HUES64 (cell line): Measurements from ENCODE around the gene KLHDC7B.

ENCODE experiments used
- H3K27ac ChIP-seq: 2 replicates; pipeline ENCODE4 v1.7.0; 2013; ENCODE audit warnings: low read depth, low read length, inconsistent platforms
- H3K27me3 ChIP-seq: 2 replicates; pipeline ENCODE4 v1.6.1; 2013; ENCODE audit warnings: mild to moderate bottlenecking, low read length; ENCODE audit not compliant: insufficient read depth
- H3K36me3 ChIP-seq: 2 replicates; pipeline ENCODE4 v1.6.1; 2013; ENCODE audit warnings: mild to moderate bottlenecking, low read length; ENCODE audit not compliant: insufficient read depth
- H3K4me1 ChIP-seq: 2 replicates; pipeline ENCODE4 v1.6.1; 2013; ENCODE audit warnings: mild to moderate bottlenecking, low read length, moderate library complexity; ENCODE audit not compliant: insufficient read depth
- H3K4me3 ChIP-seq: 2 replicates; pipeline ENCODE4 v1.5.1; 2013; ENCODE audit warnings: mild to moderate bottlenecking, low read length, moderate library complexity
- H3K9ac ChIP-seq: 2 replicates; pipeline ENCODE4 v1.6.1; 2013; ENCODE audit warnings: mild to moderate bottlenecking, low read depth, low read length
- H3K9me3 ChIP-seq: 2 replicates; pipeline ENCODE4 v1.6.1; 2013; ENCODE audit warnings: low read depth, low read length; ENCODE audit not compliant: insufficient read depth
- WGBS: fragments of 150-250, 120-280 bp; methylation state at CpG from one replicate; pipeline ENCODE4 v1.1.7; 2013; ENCODE audit warnings: missing lambda C conversion rate; 5-methylcytosine and 5-hydroxymethylcytosine counted together

KLHDC7B gene

DNA sequence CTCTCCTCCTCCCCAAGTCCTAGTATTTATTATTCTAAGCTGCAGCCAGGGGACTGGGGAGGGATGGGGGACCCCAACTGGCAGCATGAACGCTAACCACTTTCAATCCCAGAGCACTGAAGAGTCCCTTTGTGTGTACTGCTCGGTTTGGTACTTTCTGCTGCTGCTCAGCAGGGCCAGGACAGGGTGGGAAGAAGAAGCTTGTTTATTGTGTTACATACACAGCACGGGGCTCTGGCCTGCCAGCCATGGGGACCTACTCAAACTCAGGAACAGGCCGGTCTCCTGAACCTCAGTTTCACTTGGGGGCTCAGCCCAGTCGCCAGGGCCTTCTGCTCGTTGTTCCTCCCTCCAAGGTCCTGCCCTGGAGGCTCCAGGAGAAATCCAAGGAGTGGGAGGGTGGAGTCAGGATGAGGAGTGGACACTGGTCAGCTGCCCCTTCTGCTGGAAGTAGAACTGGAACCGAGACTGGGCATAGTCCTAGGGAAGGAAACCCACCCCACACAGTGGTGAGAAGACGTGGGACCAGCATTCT is 33.1 kb downstream of the KLHDC7B start:
- Histone ChIP-seq H3K9ac (no peak overlapping the region), H3K36me3 (peaks cover 41% of the 10 kb centered on the region), H3K4me1 (peaks cover 2% of the 10 kb centered on the region; the same call in 1 of the 2 replicates), H3K27ac (no peak overlapping the region), H3K4me3 (no peak overlapping the region), H3K27me3 (no peaks in the 10 kb centered on the region), H3K9me3 (no peaks in the 10 kb centered on the region)
- 94% methylated on average over 8 of the region's 8 CpGs for WGBS

GRCh38 chr22:50579752-50580151 is 34.1 kb downstream of the KLHDC7B start:
- H3K4me1 ChIP-seq, result peaks cover 6% of the 10 kb centered on the region; the same call in 1 of the 2 replicates
- no peaks in the 10 kb centered on the region for H3K27me3 ChIP-seq
- H3K36me3 ChIP-seq, result peaks cover 35% of the 10 kb centered on the region
- WGBS, result 97% methylated on average over 3 of the region's 4 CpGs
- H3K4me3 ChIP-seq, result no peak overlapping the region
- no peak overlapping the region for H3K27ac ChIP-seq
- no peaks in the 10 kb centered on the region for H3K9me3 ChIP-seq
- H3K9ac ChIP-seq, result no peak overlapping the region

DNA sequence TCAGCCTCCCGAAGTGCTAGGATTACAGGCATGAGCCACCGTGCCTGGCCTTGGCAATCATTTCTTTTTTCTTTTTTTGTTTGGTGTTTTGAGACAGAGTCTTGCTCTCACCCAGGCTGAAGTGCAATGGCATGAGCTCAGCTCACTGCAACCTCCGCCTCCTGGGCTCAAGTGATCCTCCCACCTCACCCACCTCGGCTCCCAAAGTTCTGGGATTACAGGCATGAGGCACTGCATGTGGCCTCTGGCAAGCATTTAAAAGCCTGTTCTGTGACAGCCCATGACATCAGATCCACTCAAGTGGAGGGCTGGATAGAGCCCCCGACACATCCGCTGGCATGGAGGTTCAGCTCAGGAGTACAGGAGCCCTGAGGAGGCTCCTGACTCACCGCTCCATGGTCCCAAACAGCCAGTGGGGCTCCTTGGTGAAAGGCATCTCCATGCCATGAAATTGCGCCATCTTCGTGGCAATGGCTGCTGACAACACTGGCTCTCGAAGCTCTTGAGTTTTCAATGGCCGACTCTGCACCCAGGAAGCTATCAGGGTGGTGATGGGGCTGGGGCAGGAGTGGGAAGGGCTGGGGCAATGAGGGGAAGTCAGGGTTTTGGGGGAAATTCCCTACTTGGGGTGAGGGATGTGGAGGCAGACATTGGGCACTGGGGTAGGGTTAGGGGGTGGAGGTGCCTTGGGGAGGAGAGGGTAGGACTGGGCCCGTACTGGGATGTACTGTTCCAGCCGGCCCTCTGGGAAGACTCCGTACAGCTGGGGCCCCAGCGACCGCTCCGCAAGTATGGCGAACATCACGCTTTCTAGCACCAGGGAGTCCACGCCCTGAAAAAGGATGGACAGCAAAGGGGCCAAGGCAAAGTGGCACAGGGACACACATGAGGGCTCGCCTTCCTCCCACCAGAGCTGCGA is 35.6 kb downstream of the KLHDC7B start:
- Histone ChIP-seq H3K4me1 (peaks cover 6% of the 10 kb centered on the region; the same call in 1 of the 2 replicates), H3K9me3 (no peaks in the 10 kb centered on the region), H3K9ac (peak overlapping the region; percentile 93; the same call in 1 of the 2 replicates), H3K27me3 (0 out of 2 replicates have a peak, but pooled peaks cover 4% of the 10 kb centered on the region), H3K27ac (no peak overlapping the region), H3K4me3 (peak overlapping the region; percentile 88), H3K36me3 (peaks cover 27% of the 10 kb centered on the region)
- 93% methylated on average over 22 of the region's 22 CpGs for WGBS

GRCh38 chr22:50581950-50582492 is 36.3 kb downstream of the KLHDC7B start:
- H3K9me3 ChIP-seq, result no peaks in the 10 kb centered on the region
- 0 out of 2 replicates have a peak, but pooled peaks cover 4% of the 10 kb centered on the region for H3K27me3 ChIP-seq
- H3K4me1 ChIP-seq, result peaks cover 6% of the 10 kb centered on the region; the same call in 1 of the 2 replicates
- peaks cover 26% of the 10 kb centered on the region for H3K36me3 ChIP-seq
- WGBS, result 8% methylated on average over 39 of the region's 39 CpGs
- H3K27ac ChIP-seq, result peak overlapping the region; percentile 100
- H3K4me3 ChIP-seq, result peak overlapping the region; percentile 88
- peak overlapping the region; percentile 93 for H3K9ac ChIP-seq

- Histone ChIP-seq H3K27ac (peak within 1 kb of the TSS; percentile 100), H3K4me1 (peaks cover 6% of the 10 kb centered on the region; the same call in 1 of the 2 replicates), H3K9ac (peak within 1 kb of the TSS; percentile 93), H3K4me3 (peak within 1 kb of the TSS; percentile 88), H3K27me3 (0 out of 2 replicates have a peak, but pooled peaks cover 4% of the 10 kb centered on the region), H3K9me3 (no peaks in the 10 kb centered on the region), H3K36me3 (peaks cover 26% of the 10 kb centered on the region)
- under 1% methylated on average over 96 of the region's 96 CpGs for WGBS
These were observed 37.0 kb downstream of the KLHDC7B start, which contains the start of gene CHKB for GRCh38 chr22:50582493-50583293. Gene CHKB, minus strand, starts transcription at chr22:50582849. Its CDS starts 68 bp downstream, at chr22:50582781.

DNA sequence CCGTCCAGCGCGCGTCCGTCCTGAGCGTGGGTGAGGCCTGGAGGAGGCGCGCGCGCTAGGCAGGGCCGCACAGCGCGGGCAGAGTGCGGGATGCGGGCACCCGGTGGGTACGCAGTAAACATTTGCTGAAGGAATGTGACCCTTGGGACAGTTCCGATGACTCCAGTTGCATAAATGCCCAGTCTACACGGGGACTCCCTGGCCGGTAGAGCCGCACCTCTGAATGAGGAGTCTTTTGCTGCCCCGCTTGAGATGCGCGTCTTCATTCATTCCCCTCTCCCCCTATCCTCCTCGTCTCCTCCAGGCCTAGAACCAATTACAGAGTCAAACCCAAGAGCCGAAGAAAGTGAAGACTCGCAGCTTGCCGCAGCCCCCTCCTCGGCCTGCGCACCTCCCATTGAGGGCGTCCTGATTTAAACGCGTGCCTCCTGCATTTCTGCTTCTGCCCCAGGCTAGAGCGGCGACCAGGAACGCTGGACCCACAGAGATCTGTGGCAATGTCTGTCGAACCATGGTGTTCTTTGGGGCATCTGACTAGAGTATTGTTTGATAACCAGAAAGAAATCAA is 37.7 kb downstream of the KLHDC7B start:
- Histone ChIP-seq H3K4me3 (peak overlapping the region; percentile 88), H3K27ac (peak overlapping the region; percentile 36; the same call in 1 of the 2 replicates), H3K4me1 (peaks cover 6% of the 10 kb centered on the region; the same call in 1 of the 2 replicates), H3K27me3 (0 out of 2 replicates have a peak, but pooled peaks cover 4% of the 10 kb centered on the region), H3K9ac (peak overlapping the region; percentile 77), H3K36me3 (peaks cover 26% of the 10 kb centered on the region), H3K9me3 (no peaks in the 10 kb centered on the region)
- WGBS, result 6% methylated on average over 37 of the region's 37 CpGs

DNA sequence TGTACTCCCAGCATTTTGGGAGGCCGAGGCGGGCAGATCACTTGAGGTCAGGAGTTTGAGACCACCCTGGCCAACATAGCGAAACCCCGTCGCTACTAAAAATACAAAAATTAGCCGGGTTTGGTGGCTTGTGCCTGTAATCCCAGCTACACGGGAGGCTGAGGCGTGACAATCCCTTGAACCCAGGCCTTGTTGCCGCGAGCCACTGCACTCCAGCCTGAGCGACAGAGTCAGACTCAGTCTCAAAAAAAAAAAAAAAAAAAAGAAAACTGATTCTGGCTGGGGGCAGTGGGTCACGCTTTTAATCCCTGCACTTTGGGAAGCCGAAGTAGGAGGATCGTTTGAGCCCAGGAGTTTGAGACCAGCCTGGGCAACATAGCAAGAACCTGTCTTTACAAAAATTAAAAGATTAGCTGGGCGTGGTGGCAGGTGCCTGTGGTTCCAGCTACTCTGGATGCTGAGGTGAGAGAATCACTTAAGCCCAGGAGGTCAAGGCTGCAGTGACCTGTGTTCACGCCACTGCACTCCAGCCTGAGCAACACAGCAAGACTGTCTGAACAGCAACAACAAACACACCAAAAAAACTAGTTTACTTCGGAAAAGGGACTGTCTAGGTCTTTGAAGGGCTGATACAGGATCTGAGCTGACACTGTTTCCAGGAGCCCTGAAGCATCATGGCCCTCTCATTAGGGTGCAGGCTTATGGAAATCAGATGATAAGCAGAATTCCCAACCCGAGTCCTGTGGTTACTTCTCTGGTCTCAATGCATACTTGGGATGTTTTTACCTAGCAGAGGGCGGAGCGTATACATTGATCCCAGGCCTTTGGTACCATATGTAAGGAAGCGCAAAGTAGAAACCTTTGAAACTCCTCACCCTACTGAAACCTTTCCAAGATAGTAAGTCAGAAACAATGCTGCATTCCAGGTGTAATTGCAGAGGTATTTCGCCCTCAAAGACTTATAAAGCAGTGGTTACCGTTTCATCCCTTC is 38.7 kb downstream of the KLHDC7B start:
- Histone ChIP-seq H3K36me3 (peaks cover 16% of the 10 kb centered on the region), H3K4me1 (peaks cover 6% of the 10 kb centered on the region; the same call in 1 of the 2 replicates), H3K9me3 (no peaks in the 10 kb centered on the region), H3K4me3 (peak overlapping the region; percentile 88; the same call in 1 of the 2 replicates), H3K27me3 (0 out of 2 replicates have a peak, but pooled peaks cover 4% of the 10 kb centered on the region), H3K27ac (no peak overlapping the region), H3K9ac (no peak overlapping the region)
- WGBS, result 89% methylated on average over 23 of the region's 23 CpGs

- Histone ChIP-seq H3K9ac (no peak overlapping the region), H3K4me3 (no peak overlapping the region), H3K36me3 (peaks cover 8% of the 10 kb centered on the region), H3K27ac (no peak overlapping the region), H3K4me1 (peaks cover 6% of the 10 kb centered on the region; the same call in 1 of the 2 replicates), H3K27me3 (peaks cover 11% of the 10 kb centered on the region; the same call in 1 of the 2 replicates), H3K9me3 (no peaks in the 10 kb centered on the region)
- 90% methylated on average over 3 of the region's 3 CpGs for WGBS
These were observed 39.5 kb downstream of the KLHDC7B start for GRCh38 chr22:50585238-50585637.

GRCh38 chr22:50585781-50586180 is 40.1 kb downstream of the KLHDC7B start:
- peaks cover 5% of the 10 kb centered on the region for H3K36me3 ChIP-seq

More at GRCh38 chr22:50585781-50586180, 40.1 kb downstream of the KLHDC7B start:
- H3K9me3 ChIP-seq, result no peaks in the 10 kb centered on the region
- no peak overlapping the region for H3K9ac ChIP-seq
- H3K27me3 ChIP-seq, result peaks cover 11% of the 10 kb centered on the region; the same call in 1 of the 2 replicates
- H3K27ac ChIP-seq, result no peak overlapping the region
- peaks cover 6% of the 10 kb centered on the region; the same call in 1 of the 2 replicates for H3K4me1 ChIP-seq
- H3K4me3 ChIP-seq, result no peak overlapping the region
- 95% methylated on average over 8 of the region's 8 CpGs for WGBS
